Lung (tissue), 12 donors: ENCODE data around the gene CDHR2. TPM values are rescaled to one million over a fixed set of nuclear protein-coding genes. Genes with fewer than 3 reads are reported as not detected.

ENCODE experiments used
- ATAC-seq: fragments of 200-7000 bp; cut with Tn5 transposase; one replicate; pipeline ENCODE4 v1.9.1; 2020; ENCODE audit warnings: moderate number of reproducible peaks; ENCODE audit not compliant: insufficient read depth, low FRiP score
- DNase-seq, 3 donors: peaks; one replicate each; pipeline ENCODE4 v3.0.0-alpha.2; 2013 to 2017
- H3K27ac ChIP-seq, 2 donors: one replicate each; pipeline ENCODE4 v1.5.1; 2013; ENCODE audit warnings: mild to moderate bottlenecking in 2 of 2, moderate library complexity in 2 of 2, control low read depth in 1 of 2, inconsistent platforms in 1 of 2, low read depth in 1 of 2, low read length in 1 of 2
- H3K27me3 ChIP-seq, 3 donors: one replicate each; pipeline ENCODE4 v1.5.1; 2013; ENCODE audit warnings: low read length in 2 of 3; ENCODE audit not compliant: control insufficient read depth in 3 of 3, insufficient read depth in 3 of 3
- H3K36me3 ChIP-seq, 4 donors: one replicate each; pipeline ENCODE4 v1.5.1; 2013; ENCODE audit warnings: low read length in 4 of 4, mild to moderate bottlenecking in 1 of 4, moderate library complexity in 1 of 4; ENCODE audit not compliant: control insufficient read depth in 4 of 4, insufficient read depth in 4 of 4
- H3K4me1 ChIP-seq, 5 donors: one replicate each; pipeline ENCODE4 v1.5.1; 2013; ENCODE audit warnings: low read length in 5 of 5, mild to moderate bottlenecking in 2 of 5, moderate library complexity in 1 of 5; ENCODE audit not compliant: control insufficient read depth in 5 of 5, insufficient read depth in 5 of 5
- H3K4me3 ChIP-seq: one replicate; pipeline ENCODE4 v1.5.1; 2013; ENCODE audit warnings: mild to moderate bottlenecking, control low read depth, moderate library complexity
- H3K9ac ChIP-seq, 2 donors: one replicate each; pipeline ENCODE4 v1.5.1; 2013; ENCODE audit warnings: low read length in 2 of 2, control low read depth in 1 of 2; ENCODE audit not compliant: insufficient read depth in 1 of 2
- H3K9me3 ChIP-seq, 4 donors: one replicate each; pipeline ENCODE4 v1.5.1; 2013; ENCODE audit warnings: low read length in 3 of 4, mild to moderate bottlenecking in 1 of 4, moderate library complexity in 1 of 4; ENCODE audit not compliant: control insufficient read depth in 4 of 4, insufficient read depth in 3 of 4
- CTCF ChIP-seq: IDR thresholded peaks from 2 replicates; pipeline ENCODE4 v1.5.1; 2012; ENCODE audit warnings: mild to moderate bottlenecking; ENCODE audit errors: control extremely low read depth, extremely low read depth
- WGBS, 2 donors: extraction: QIAGEN DNeasy Blood & Tissue Kit; methylation state at CpG; one replicate each; pipeline ENCODE4 v1.1.7; 2013; 5-methylcytosine and 5-hydroxymethylcytosine counted together
- polyA plus RNA-seq, 2 donors: library from polyadenylated mRNA; stranded (reverse); fragments of 200-250 nt; gene quantifications; one replicate each; pipeline ENCODE4 v1.2.1, GENCODE V29; 2013
- total RNA-seq, 2 donors: library from RNA; depleted of rRNA in 1 of 2; stranded (reverse); fragments of >200 nt in 1 of 2; gene quantifications; one replicate each; pipeline ENCODE4 v1.2.1, GENCODE V29; 2014 to 2021
- donor health status: control.
- donor health status: control.
- donor health status: Bipolar disorder and iron deficiency.
- donor health status: healthy.
- donor health status: DM: yes; HTN: yes; CAD: no.

Gene CDHR2
- total and polyA plus RNA-seq, 4 donors, result 0.02 to 1.5 (median 0.42) TPM

DNA sequence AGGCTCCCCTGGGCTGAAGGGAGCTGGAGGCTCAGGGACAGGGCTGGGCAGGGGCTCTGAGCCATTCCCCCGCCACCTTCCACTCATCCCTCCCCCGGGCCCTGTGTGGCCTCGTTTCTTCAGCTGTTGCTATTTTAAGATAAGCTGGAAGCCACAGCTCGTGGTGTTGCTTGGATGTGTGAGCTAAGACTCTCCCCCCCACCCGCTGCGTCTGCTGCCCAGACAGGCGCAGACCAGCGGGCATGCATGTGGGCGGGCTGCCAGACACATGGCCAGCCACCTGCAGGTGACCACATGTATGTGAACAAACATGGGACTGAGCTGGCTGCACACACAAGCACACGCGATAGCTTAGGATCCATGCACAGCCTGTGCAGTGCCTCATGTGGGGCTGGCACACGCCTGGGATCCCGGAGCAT, 72.5 kb downstream of the CDHR2 start:
- ATAC-seq (no peak), DNase-seq (no peak)
- TF ChIP-seq CTCF, result no peak
- Histone ChIP-seq H3K9me3 (peaks cover 0 to 12% (median 0%) of the 10 kb centered on the region in 4 donors), H3K4me1 (peaks cover 0 to 9% (median 0%) of the 10 kb centered on the region in 5 donors), H3K36me3 (no peaks in the 10 kb centered on the region), H3K9ac (no peak overlapping the region), H3K27ac (no peak overlapping the region), H3K4me3 (no peak overlapping the region), H3K27me3 (peaks cover 11 to 75% (median 57%) of the 10 kb centered on the region in 3 donors)
- 57 to 61% methylated on average over 13 of the region's 13 CpGs for WGBS, 2 donors

DNA sequence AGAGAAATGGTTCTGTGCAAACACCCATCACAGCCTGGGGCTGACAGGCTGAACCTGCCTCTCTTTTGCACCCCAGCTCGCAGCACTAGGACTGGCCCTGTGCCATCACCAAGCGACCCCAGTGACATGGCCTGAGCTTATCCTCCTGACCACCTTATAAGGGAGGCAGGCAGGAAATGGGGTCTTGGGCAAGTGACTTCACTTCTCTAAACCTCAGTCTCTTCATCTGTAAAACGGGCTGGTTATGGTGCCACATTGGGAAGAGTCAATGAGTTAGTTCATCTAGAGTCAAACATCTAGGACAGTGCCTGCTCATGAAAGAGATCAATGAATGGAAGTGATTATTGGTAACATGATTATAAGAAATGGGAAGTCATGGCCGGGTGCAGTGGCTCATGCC, 75.0 kb downstream of the CDHR2 start:
- peaks cover 0 to 9% (median 0%) of the 10 kb centered on the region in 5 donors for H3K4me1 ChIP-seq
- TF ChIP-seq CTCF, result no peak
- H3K36me3 ChIP-seq, result no peaks in the 10 kb centered on the region
- peaks cover 0 to 9% (median 0%) of the 10 kb centered on the region in 4 donors for H3K9me3 ChIP-seq
- WGBS, 2 donors, result 73 to 74% methylated on average over 4 of the region's 4 CpGs
- H3K9ac ChIP-seq, result no peak overlapping the region
- H3K27me3 ChIP-seq, result peaks cover 8 to 79% (median 58%) of the 10 kb centered on the region in 3 donors
- ATAC-seq (no peak), DNase-seq (no peak)
- no peak overlapping the region for H3K27ac ChIP-seq
- H3K4me3 ChIP-seq, result no peak overlapping the region

DNA sequence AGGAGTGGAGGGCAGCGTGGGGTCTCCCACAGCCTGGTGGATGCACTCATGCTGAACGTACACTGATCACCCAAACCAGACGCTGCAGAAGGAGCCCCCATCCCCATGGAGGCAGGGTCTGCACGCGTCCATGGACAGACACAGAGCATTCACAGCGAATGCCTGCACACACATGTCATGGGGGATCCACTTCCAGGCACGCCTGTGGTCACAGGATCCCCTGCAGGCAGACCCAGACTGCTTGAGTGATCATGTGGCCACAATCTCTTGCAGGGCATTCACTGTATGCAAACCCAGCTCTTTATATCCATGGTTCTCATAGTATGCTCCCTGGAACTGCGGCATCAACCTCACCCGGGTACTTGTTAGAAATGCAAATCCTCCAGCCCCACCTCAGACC, 75.8 kb downstream of the CDHR2 start:
- no peak for TF ChIP-seq CTCF

DNA sequence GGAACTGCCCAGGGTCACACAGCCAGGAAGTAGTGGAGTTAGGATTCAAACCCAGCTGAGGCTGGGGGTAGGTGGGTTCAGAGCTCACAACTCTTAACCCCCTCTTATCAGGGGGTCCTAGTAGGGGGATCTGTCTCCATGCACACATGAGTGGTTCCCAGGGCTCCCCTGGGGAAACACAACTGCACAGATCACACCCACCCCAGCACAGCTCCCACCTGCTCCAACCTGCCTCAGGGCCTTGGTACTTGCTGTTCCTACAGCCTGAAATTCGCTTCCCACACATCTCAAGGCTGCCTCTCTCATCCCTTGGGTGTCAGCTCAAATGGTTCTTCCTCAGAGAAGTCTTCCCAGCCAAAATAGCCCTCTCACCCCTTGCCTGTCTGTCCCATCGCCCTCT, 76.4 kb downstream of the CDHR2 start:
- Histone ChIP-seq H3K27me3 (peaks cover 19 to 76% (median 56%) of the 10 kb centered on the region in 3 donors), H3K27ac (no peak overlapping the region), H3K9ac (no peak overlapping the region), H3K36me3 (no peaks in the 10 kb centered on the region), H3K9me3 (peaks cover 0 to 2% (median 0%) of the 10 kb centered on the region in 4 donors), H3K4me3 (no peak overlapping the region), H3K4me1 (peaks cover 0 to 11% (median 4%) of the 10 kb centered on the region in 5 donors)
- ATAC-seq, result no peak
- no peak for TF ChIP-seq CTCF
- no peak for DNase-seq
- WGBS, 2 donors, result 78 to 88% methylated on average over 2 of the region's 2 CpGs

More for the DNA sequence above, 75.8 kb downstream of the CDHR2 start:
- Histone ChIP-seq H3K36me3 (no peaks in the 10 kb centered on the region), H3K9ac (no peak overlapping the region), H3K27me3 (peaks cover 16 to 80% (median 57%) of the 10 kb centered on the region in 3 donors), H3K9me3 (peaks cover 0 to 2% (median 0%) of the 10 kb centered on the region in 4 donors), H3K27ac (no peak overlapping the region), H3K4me1 (peaks cover 0 to 11% (median 3%) of the 10 kb centered on the region in 5 donors), H3K4me3 (no peak overlapping the region)
- WGBS, 2 donors, result 60 to 71% methylated on average over 9 of the region's 9 CpGs
- no peak for DNase-seq
- ATAC-seq, result no peak
